CD4-positive, alpha-beta T cell treated with Interleukin-12 subunit alpha and Interleukin-12 subunit beta, for 1 hour (primary cell): ENCODE data around the gene ZSWIM5.
"Not testable (repeated sequence)": the region's sequence is repeated elsewhere in the genome, so short reads cannot be mapped to it uniquely, and the experiment has no call there.

Experiments used
- DNase-seq: peaks from one replicate; pipeline ENCODE4 v3.0.0-alpha.2; 2020

The ZSWIM5 gene

DNA sequence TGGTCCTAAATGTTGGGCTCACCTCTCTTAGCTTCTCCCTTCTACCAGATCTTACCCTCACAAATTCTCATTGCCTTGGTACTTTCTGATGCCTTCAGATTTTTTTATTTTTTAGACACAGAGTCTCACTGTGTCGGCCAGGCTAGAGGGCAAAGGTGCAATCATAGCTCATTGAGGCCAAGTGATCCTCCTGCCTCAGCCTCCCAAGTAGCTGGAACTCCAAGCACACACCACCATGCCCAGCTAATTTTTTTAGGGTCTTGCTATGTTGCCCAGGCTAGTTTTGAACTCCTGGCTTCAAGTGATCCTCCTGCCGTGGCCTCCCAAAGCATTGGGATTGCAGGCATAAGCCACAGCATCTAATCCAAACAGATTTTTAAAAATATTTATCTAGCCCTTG is 69.4 kb downstream of the ZSWIM5 start:
- DNase-seq, result no peak

DNA sequence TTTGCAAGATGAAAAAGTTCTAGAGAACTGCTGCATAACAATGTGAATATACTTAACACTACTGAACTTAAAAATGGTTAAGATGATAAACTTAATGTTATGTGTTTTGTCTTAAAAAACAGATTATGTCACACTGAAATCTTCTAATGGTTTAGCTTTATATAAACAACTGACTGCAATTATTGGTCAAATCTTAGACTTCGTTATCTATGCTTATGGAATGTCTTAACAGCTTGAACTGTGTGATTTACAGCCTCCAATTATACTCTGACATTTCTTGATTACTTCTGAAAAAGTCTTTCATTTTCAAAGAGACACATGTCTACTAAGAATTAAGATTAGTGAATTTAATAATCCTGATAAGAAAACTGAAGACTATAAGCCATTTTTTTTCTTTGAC is 71.1 kb downstream of the ZSWIM5 start:
- DNase-seq, result no peak

DNA sequence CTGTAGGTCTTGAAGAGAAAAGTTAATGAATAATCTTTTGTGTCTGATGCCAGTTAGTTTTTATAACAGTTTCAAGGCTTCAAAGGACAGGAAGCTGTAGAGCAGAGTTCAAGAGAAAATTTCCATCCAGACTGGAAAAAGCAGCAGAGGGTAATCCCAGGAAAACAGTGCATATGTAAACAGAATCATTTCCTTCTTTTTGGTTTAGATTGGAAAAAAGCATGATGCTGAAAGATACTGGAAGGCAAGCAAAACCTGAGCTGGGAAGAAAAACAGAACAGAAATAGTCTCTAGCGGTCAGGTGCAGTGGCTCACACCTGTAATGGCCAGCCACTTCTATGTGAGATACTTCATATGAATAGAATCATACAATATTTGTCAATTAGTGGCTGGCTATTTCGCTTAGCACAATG is 71.9 kb downstream of the ZSWIM5 start:
- DNase-seq, result no peak

DNA sequence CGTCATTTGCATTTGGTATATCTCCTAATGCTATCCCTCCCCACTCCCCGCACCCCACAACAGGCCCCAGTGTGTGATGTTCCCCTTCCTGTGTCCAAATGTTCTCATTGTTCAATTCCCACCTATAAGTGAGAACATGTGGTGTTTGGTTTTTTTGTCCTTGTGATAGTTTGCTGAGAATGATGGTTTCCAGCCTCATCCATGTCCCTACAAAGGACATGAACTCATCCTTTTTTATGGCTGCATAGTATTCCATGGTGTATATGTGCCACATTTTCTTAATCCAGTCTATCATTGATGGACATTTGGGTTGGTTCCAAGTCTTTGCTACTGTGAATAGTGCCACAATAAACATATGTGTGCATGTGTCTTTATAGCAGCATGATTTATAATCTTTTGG is 73.7 kb downstream of the ZSWIM5 start:
- not testable (repeated sequence) for DNase-seq

DNA sequence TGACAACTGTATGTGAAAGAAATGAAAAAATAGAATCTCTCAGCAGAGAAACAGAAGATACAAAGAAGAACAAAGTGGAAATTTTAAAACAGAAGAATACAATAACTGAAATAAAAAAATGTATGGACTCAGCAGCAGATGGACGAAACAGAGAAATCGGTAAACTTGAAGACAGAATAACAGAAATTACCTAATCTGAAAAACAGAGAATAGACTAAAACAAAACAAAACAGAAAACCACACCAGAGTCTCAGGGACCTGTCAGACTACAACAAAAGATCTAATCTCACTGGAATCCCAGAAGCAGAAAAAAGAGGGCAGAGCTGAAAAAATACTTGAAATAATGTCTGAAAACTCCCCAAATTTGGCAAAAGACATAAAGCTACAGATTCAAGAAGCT is 83.0 kb downstream of the ZSWIM5 start:
- DNase-seq, result no peak

DNA sequence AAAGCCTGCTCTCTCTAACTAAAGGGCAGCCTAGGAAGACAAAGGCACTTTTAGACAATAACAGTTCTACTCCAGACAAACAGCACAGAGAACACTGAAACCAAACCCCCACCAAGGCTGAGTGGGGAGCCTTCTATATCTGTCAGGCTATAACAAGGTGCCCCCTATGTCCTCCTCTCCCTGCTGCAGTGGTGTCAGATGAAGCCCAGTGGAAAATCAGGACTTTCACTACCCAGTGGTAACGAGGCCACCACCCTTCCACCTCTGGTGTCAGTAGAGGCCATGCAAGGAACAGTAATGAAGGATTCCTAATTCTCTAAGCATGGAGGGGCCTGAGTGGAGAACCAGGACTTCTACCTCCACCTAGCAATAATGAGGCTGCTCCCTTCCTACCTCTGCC is 83.7 kb downstream of the ZSWIM5 start:
- no peak for DNase-seq

DNA sequence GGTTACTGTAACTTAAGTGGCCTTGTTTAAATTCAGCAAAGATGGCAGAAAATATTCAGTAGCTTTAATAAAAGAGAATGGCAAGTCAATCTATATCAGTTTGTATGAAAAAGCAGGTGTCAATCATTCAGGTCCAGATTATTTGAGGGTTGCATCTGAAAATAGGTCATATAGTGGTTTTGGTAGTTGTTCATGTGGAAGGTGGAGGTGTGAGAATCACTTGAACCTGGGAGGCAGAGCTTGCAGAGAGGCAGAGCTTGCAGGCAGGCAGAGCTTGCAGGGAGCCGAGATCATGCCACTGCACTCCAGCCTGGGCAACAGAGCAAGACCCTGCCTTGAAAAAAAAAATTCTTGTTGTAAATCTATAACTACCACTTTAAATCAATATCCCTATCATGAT is 88.6 kb downstream of the ZSWIM5 start:
- peak; percentile 8 for DNase-seq

DNA sequence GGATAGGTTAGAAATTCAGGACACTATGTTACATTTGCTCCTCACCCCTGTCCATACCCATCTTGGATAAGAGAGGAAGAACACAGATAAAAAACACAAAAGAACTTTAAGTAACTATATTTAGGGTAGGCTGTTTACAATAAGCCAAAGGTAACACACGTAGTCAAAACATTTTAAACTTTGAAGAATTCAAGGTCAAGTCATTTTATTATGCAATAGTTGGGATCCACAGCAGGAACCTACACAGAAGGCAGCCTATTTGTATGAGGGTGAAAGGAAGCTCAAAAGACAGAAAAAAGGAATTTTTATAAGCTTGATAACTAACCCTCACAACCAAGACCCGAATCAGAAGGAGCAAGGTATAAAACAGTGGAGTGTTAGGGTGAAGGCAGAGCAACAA is 89.6 kb downstream of the ZSWIM5 start:
- no peak for DNase-seq

DNA sequence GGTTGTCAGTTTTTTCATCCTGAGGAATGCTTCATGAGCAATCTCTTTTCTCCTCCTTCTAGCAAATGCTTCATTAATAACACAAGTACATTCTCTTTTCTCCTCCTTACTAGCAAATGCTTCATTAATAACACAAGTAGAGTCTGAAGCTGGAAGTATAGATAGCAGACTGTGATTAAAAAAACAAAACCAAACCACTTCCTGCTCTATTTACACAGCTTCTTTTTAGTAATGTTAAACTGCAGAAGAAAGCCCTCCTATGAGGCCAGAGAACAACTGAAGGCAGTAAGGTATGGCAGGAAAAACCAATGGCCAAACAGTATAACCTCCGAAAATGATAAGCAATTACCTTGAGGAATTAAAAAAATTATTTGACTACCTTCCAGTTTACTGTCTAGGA is 90.1 kb downstream of the ZSWIM5 start:
- peak; percentile 10 for DNase-seq

DNA sequence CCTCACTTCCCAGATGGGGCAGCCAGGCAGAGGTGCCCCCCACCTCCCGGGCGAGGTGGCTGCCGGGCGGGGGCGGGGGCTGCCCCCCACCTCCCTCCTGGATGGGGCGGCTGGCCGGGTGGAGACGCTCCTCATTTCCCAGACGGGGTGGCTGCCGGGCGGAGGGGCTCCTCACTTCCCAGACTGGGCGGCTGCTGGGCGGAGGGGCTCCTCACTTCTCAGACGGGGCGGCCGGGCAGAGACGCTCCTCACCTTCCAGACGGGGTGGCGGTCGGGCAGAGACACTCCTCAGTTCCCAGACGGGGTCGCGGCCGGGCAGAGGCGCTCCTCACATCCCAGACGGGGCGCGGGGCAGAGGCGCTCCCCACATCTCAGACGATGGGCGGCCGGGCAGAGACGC is 91.2 kb downstream of the ZSWIM5 start:
- not testable (repeated sequence) for DNase-seq

DNA sequence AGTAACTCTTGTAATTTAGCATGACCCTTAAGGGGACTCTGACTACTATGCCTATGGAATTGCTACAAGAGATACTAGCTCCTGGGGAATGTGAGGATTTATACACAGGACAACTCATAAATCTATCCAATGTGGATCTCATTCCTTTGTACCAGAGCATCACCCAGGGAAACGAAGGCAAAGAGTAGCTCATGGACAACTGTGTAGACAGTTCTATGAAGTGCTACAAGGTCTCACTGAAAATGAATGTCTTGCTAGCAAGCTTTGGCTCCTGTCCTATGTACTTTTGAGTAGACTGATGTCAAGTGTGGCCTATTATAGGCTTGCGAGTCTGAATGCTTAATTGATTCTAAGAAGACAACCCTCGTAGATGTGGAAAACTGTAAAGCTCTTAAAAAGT is 93.7 kb downstream of the ZSWIM5 start:
- no peak for DNase-seq

DNA sequence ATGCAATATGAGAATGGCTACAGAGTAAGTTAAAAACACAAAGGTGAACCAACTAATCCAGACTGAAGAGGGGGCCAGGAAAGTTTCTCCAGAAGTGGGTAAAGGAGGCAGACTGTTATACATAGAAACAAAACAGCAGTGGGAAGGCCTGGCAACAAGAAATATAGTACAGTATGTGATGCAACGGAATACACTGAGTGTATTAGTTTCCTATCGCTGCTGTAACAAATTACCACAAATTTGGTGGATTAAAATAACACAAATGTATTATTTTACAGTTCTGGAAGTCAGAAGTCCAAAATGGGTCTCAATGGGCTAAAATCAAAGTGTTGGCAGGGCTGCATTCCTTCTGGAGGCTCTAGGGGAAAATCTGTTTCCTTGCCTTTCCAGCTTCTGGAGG is 95.2 kb downstream of the ZSWIM5 start:
- no peak for DNase-seq

DNA sequence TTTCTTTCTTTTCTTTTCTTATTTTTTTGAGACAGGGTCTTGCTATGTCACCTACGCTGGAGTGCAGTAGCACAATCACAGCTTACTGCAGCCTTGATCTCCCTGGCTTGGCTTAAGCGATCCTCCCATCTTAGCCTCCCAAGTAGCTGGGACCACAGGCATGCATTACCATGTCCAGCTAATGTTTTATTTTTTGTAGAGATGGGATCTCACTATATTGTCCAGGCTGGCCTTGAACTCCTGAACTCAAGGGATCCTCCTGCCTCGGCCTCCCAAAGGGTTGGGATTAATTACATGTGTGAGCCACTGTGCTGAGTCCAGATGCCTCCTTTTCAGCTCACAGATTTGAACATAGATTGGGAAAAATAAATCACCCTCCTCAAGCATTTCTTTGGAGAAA is 98.6 kb downstream of the ZSWIM5 start:
- no peak for DNase-seq

DNA sequence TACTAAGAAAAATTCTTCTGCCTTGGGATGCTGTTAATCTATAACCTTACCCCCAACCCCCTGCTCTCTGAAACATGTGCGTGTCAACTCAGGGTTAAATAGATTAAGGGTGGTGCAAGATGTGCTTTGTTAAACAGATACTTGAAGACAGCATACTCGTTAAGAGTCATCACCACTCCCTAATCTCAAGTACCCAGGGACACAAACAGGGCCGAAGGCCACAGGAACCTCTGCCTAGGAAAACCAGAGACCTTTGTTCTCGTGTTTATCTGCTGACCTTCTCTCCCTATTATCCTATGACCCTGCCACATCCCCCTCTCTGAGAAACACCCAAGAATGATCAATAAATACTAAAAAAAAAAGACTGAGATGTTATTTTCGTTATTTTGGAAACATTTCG is 99.5 kb downstream of the ZSWIM5 start:
- DNase-seq, result not testable (repeated sequence)

DNA sequence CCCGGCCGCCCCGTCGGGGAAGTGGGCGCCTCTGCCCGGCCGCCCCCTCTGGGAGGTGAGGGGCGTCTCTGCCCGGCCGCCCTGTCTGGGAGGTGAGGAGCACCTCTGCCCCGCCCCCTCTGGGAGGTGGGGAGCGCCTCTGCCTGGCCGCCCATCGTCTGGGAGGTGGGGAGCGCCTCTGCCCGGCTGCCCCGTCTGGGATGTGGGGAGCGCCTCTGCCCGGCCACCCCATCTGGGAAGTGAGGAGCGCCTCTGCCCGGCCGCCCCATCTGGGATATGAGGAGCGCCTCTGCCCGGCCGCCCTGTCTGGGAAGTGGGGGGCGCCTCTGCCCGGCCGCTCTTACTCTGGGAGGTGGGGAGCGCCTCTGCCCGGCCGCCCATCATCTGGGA is 100.3 kb downstream of the ZSWIM5 start:
- DNase-seq, result not testable (repeated sequence)

DNA sequence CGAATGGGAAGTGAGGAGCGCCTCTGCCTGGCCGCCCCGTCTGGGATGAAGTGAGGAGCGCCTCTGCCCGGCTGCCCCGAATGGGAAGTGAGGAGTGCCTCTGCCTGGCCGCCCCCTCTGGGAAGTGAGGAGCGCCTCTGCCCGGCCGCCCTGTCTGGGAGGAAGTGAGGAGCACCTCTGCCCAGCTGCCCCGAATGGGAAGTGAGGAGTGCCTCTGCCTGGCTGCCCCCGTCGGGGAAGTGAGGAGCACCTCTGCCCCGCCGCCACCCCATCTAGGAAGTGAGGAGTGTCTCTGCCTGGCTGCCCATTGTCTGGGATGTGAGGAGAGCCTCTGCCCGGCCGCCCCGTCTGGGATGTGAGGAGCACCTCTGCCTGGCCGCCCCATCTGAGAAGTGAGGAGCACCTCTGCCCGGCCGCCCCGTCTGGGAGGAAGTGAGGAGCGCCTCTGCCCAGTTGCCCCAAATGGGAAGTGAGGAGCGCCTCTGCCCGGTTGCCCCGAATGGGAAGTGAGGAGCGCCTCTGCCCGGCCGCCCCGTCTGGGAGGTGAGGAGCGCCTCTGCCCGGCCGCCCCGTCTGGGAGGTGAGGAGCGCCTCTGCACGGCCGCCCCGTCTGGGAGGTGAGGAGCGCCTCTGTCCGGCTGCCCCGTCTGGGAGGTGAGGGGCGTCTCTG is 100.8 kb downstream of the ZSWIM5 start:
- DNase-seq, result not testable (repeated sequence)

DNA sequence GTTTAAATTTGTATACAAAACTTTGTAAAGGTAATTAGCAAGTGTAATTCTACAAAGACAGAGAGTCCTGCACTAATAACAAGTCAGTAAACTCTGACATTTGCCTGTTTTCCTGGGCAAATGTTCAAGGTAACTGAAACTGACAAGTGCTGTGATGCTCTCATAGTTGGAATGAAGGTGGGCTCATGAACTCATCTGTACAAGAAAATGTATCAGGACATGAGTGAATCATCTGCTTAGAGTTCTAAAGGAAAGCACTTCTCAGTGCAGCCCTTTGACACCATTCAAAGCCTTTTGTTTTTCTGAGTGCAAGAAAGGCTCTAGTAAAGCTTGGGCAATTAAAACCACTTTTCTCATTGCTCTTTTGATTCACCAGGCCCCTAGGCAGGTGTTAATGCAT is 102.9 kb downstream of the ZSWIM5 start:
- DNase-seq, result no peak

DNA sequence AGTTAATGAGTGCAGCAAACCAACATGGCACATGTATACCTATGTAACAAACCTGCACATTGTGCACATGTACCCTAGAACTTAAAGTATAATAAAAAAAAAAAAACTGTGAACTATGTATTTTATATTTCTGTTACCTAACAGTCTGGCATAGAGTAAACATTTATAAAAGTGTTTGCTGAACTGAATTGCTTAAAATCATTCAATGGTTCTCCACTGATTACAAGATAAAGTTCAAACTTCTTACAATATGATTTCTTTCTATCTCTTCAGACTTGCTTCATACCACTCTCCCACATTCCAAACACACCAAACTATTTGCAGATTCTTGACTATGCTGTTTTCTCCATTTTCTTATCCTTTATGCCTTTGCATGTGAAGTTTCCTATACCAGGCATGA is 104.5 kb downstream of the ZSWIM5 start:
- DNase-seq, result no peak

DNA sequence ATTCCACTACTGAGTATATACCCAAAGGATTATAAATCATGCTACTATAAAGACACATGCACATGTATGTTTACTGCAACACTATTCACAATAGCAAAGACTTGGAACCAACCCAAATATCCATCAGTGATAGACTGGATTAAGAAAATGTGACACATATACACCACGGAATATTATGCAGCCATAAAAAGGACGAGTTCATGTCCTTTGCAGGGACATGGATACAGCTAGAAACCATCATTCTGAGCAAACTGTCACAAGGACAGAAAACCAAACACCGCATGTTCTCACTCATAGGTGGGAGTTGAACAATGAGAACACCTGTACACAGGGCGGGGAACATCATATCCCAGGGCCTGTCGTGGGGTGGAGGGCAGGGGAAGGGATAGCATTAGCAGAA is 104.9 kb downstream of the ZSWIM5 start:
- DNase-seq, result not testable (repeated sequence)

DNA sequence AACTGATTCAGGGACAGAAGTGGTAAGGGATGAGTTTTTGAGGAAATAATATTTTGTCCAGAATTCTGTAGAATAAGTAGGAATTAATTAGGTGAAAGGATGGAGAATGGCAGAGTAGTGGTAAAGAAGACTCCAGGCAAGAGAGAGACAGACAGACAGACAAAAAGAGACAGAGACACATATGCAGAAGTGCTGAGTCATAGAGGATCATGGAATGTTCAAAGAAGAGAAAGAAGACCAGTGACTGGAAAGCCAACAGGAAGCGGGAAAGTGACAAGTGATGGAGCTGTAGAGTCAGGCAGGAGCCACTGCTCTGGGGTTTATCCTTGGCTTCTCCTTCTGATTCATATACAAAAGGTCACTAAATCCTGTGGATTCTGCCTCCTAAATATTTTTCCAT is 108.5 kb downstream of the ZSWIM5 start:
- no peak for DNase-seq

DNA sequence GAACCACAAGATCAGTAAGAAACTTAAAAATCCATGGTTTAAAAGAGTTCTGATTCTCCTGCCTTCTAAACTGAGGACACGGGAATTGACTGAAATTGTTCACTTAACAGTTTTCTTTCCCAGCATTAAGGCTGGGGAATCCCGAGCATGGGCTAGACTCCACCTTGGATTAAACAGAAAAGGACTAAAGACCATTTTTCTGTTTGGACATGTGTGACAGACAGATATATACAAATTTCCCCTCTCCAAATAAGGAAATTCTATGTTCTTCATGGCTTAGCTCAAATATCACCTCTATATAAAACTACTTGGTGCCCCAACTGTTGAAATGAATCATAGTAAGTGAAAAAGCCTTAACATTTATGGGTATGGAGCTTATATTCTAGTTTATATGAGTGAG is 109.3 kb downstream of the ZSWIM5 start:
- no peak for DNase-seq

DNA sequence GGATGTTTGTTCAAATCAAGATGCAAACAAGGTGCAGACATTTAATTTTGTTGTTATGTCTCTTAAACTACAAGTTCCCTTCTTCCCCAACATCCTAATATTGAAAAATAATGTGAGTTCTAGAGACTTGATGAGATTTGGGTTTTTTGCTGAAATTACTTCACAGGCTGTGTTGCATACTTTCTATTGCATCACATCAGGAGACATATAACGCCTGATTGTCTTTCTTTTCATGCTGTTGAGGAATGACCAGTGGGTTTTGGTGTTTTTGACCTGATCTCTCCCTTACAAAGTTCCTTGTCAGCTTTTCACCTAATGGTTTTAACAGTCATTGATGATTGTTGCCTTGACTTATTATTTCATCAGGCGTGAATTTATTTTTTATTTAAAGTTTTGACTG is 111.0 kb downstream of the ZSWIM5 start:
- DNase-seq, result no peak

DNA sequence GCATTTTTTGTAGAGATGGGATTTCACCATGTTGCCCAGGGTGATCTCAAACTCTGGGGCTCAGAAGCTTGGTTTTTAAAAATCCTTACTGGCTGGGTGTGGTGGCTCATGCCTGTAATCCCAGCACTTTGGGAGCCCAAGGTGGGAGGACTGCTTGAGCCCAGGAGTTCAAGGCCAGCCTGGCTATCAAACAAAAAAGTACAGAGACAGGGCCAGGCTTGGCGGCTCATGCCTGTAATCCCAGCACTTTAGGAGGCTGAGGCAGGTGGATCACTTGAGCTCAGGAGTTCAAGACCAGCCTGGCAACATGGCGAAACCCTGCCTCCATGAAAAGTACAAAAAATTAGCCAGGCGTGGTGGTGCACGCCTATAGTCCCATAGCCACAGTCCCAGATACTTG is 112.0 kb downstream of the ZSWIM5 start:
- DNase-seq, result not testable (repeated sequence)

DNA sequence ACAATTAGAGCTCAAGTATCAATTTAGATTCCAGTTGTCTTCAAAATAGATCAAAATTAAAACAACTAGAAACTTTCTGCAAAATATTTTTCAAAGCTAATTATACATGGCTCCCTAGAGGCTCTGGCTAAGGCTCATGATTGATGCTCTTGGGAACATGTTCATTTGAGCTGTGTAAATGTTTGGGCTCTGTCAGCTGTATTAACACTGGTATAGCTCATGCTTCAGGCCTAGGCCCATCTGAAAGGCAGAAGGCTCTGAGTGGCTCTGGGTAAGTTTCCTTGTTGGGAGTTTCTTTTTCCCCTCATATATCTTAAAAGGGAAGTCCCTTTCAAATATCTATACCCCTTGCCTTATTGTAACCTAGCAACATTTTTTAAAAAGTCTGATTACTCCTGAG is 113.1 kb downstream of the ZSWIM5 start:
- DNase-seq, result no peak

DNA sequence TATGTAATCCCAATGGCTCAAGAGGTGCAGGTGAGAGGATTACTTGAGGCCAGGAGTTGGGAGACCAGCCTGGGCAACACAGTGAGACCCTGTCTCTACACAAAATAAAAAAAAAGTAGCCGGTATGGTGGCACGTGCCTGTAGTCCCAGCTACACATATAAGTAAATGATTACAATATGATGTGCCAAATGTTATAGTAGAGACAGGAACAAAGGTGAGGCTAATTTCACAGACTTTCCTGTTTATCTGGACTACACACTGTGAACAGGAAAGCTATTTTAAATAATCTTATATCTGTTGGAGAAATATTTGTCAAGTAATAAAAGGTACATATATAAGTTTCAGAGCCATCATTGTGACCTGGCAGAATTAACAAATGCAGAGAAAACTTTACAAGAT is 116.7 kb downstream of the ZSWIM5 start:
- no peak for DNase-seq

DNA sequence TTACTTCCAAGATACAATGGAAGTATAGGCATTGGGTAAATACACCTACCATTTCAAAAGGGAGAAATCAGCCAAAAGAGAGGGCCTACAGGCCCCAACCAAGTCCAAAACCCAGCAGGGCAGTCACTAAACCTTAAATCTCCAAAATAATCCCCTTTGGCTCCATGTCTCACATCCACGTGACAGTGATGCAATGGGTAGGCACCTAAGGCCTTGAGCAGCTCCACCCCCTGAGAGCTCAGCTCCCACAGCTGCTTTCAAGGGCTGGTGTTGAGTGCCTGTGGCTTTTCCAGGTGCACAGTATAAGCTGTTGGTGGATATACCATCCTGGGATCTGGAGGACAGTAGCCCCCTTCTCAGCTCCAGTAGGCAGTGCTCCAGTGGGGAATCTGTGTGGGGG is 121.8 kb downstream of the ZSWIM5 start:
- no peak for DNase-seq
